ENCODE data around the gene MLN.
"Not testable (repeated sequence)": the region's sequence is repeated elsewhere in the genome, so short reads cannot be mapped to it uniquely, and the experiment has no call there.

The MLN gene

GRCh38 chr6:33834401-33835392 is 30.9 kb upstream of the MLN start:
- Histone ChIP-seq H3K9me3 (ENCODE audit: control insufficient read depth, insufficient read depth, low read length) (no peaks in the 10 kb centered on the region), H4K20me1 (ENCODE audit: control insufficient read depth, insufficient read depth, low read depth, low read length) (no peaks in the 10 kb centered on the region), H3K79me2 (ENCODE audit: control insufficient read depth, low read length) (no peaks in the 10 kb centered on the region), H3K4me1 (ENCODE audit: control insufficient read depth, low read length) (no peaks in the 10 kb centered on the region), H3K27me3 (ENCODE audit: control insufficient read depth, low read length) (no peaks in the 10 kb centered on the region; the same call in 1 of the 2 replicates), H3K9me2 (replicated peaks; ENCODE audit: control insufficient read depth, low read length) (no peaks in the 10 kb centered on the region), H3K4me3 (ENCODE audit: low read length) (no peak overlapping the region), H3K27ac (ENCODE audit: low read depth, low read length) (no peak overlapping the region), H3F3A (ENCODE audit: control insufficient read depth, insufficient read depth) (no peaks in the 10 kb centered on the region), H3K36me3 (ENCODE audit: control insufficient read depth, low read length) (no peaks in the 10 kb centered on the region), H3K4me2 (ENCODE audit: low read length) (no peak overlapping the region)
- no peak for TF ChIP-seq EZH2phosphoT487 (IDR thresholded peaks at IDR 0.05; ENCODE audit: borderline replicate concordance, low read length)
- TF ChIP-seq CTCF (IDR thresholded peaks at IDR 0.05; ENCODE audit: low read depth, low read length, poor library complexity, severe bottlenecking): no peak

DNA sequence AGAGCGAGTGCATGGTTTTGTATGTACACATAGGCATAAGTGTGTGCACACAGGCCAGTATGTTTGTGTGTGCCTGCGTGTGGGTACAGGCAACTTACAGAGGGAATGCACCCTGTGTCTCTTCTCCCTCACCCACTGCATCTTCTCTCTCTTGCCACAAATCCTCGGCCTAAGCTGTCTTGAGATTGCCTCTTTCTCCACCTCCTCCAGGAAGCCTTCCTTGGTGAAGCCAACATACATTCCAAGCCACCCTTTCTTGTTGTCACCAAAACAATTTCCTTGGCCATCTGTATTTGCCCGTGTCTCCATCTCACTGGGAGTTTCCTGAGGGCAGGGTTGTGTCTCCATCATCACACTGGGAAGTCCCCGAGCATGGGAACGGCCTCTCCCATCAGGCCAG is 29.8 kb upstream of the MLN start:
- Histone ChIP-seq H3K9me2 (replicated peaks; ENCODE audit: control insufficient read depth, low read length) (no peaks in the 10 kb centered on the region), H3K4me1 (ENCODE audit: control insufficient read depth, low read length) (no peaks in the 10 kb centered on the region), H3K9me3 (ENCODE audit: control insufficient read depth, insufficient read depth, low read length) (no peaks in the 10 kb centered on the region), H3K79me2 (ENCODE audit: control insufficient read depth, low read length) (no peaks in the 10 kb centered on the region), H3K36me3 (ENCODE audit: control insufficient read depth, low read length) (no peaks in the 10 kb centered on the region), H3K4me2 (ENCODE audit: low read length) (no peak overlapping the region), H4K20me1 (ENCODE audit: control insufficient read depth, insufficient read depth, low read depth, low read length) (no peaks in the 10 kb centered on the region), H3K27ac (ENCODE audit: low read depth, low read length) (no peak overlapping the region), H3K4me3 (ENCODE audit: low read length) (no peak overlapping the region), H3K27me3 (ENCODE audit: control insufficient read depth, low read length) (no peaks in the 10 kb centered on the region), H3F3A (ENCODE audit: control insufficient read depth, insufficient read depth) (no peaks in the 10 kb centered on the region)
- no peak for TF ChIP-seq EZH2phosphoT487 (IDR thresholded peaks at IDR 0.05; ENCODE audit: borderline replicate concordance, low read length)
- no peak for TF ChIP-seq CTCF (IDR thresholded peaks at IDR 0.05; ENCODE audit: low read depth, low read length, poor library complexity, severe bottlenecking)

GRCh38 chr6:33832831-33833230 is 29.0 kb upstream of the MLN start:
- not testable (repeated sequence) for H3K4me1 ChIP-seq (ENCODE audit: control insufficient read depth, low read length); H3K9me3 ChIP-seq (ENCODE audit: control insufficient read depth, insufficient read depth, low read length)

DNA sequence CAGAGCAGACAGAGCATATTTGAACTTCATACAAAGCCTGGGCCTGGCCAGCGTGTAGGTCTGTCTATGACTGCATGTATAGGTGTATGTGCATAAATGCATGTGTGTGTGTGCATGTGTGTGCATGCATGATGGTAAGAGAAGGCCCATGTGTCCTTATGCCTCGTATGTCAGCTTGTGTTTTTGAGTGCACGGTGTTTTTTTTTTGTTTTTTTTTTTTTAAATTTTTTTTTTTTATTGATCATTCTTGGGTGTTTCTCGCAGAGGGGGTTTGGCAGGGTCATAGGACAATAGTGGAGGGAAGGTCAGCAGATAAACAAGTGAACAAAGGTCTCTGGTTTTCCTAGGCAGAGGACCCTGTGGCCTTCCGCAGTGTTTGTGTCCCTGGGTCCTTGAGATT is 27.9 kb upstream of the MLN start:
- not testable (repeated sequence) for H4K20me1 ChIP-seq (ENCODE audit: control insufficient read depth, insufficient read depth, low read depth, low read length); H3F3A ChIP-seq (ENCODE audit: control insufficient read depth, insufficient read depth); H3K9me3 ChIP-seq (ENCODE audit: control insufficient read depth, insufficient read depth, low read length); H3K4me3 ChIP-seq (ENCODE audit: low read length); H3K4me2 ChIP-seq (ENCODE audit: low read length); H3K4me1 ChIP-seq (ENCODE audit: control insufficient read depth, low read length); H3K27ac ChIP-seq (ENCODE audit: low read depth, low read length); H3K79me2 ChIP-seq (ENCODE audit: control insufficient read depth, low read length); H3K9me2 ChIP-seq (replicated peaks; ENCODE audit: control insufficient read depth, low read length); H3K36me3 ChIP-seq (ENCODE audit: control insufficient read depth, low read length); H3K27me3 ChIP-seq (ENCODE audit: control insufficient read depth, low read length)

More at GRCh38 chr6:33832831-33833230, 29.0 kb upstream of the MLN start:
- H3K36me3 ChIP-seq (ENCODE audit: control insufficient read depth, low read length); H3F3A ChIP-seq (ENCODE audit: control insufficient read depth, insufficient read depth); H3K27ac ChIP-seq (ENCODE audit: low read depth, low read length); H3K4me3 ChIP-seq (ENCODE audit: low read length); H3K4me2 ChIP-seq (ENCODE audit: low read length); H3K79me2 ChIP-seq (ENCODE audit: control insufficient read depth, low read length); H4K20me1 ChIP-seq (ENCODE audit: control insufficient read depth, insufficient read depth, low read depth, low read length); H3K27me3 ChIP-seq (ENCODE audit: control insufficient read depth, low read length); H3K9me2 ChIP-seq (replicated peaks; ENCODE audit: control insufficient read depth, low read length): not testable (repeated sequence)
